Adipose tissue (tissue), 3 donors: ENCODE data around the gene SRGAP2B. TPM values are rescaled to one million over a fixed set of nuclear protein-coding genes. Genes with fewer than 3 reads are reported as not detected.
"Not testable (repeated sequence)": the region's sequence is repeated elsewhere in the genome, so short reads cannot be mapped to it uniquely, and the experiment has no call there.

Experiments
- H3K27ac ChIP-seq: one replicate; pipeline ENCODE4 v1.5.1; 2013; ENCODE audit warnings: low read depth, low read length
- WGBS, 3 donors: extraction: QIAGEN DNeasy Blood & Tissue Kit; methylation state at CpG; one replicate each; pipeline ENCODE4 v1.1.7; 2013; 5-methylcytosine and 5-hydroxymethylcytosine counted together
- polyA plus RNA-seq, 3 donors: library from polyadenylated mRNA; stranded (reverse); fragments of 200-250 nt; gene quantifications; one replicate each; pipeline ENCODE4 v1.2.3, GENCODE V29; 2013
- donor health status: healthy with polysubstance abuse.
- donor health status: Bipolar disorder and iron deficiency.
- donor health status: healthy.

Gene SRGAP2B
- 10 to 100 TPM in 1 of 3 donors, 1 to 10 TPM in 2; 2.9 to 15.5 (median 9.0) TPM for polyA plus RNA-seq

- no CpG with 5 or more reads among the region's 47 CpGs for WGBS, 3 donors
- not testable (repeated sequence) for H3K27ac ChIP-seq
Observed at GRCh38 chr1:145095284-145096057, at the start of gene SRGAP2B, which contains the start of gene FAM72D. TSS of gene SRGAP2B (minus strand) at chr1:145095328. CDS start at chr1:145092901, 2,427 bp downstream. TSS of gene FAM72D (plus strand) at chr1:145095974. CDS start at chr1:145096848, 874 bp downstream.

DNA sequence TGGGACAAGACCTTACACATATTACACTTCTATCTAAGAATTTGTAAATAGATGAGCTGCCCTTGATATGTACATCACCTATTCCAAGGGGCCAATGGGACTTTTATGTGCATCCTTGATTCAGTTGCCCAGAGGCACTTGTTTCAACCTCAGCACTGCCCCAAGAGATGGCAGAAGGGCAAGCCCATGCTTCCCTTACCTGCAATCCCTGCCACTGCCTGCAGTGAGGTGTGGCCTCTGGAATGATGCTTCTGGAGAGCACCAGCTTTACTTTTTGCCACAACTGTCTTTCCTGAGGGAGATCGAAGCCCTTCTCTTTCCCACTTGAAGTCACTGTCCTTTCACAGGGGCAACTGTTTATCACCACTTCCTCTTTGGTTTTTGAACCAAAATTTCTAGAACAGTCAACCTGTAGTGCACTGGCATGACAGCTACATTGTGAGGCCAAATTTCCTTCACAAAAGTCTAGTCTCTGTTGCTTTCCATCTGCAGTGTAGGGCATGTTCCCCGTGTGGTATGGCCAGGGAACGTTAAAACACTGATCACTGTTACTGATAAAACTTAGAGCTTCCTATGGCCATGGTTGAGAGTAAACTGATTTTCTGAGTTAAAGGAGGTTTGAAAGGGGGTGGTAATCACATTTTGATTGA lies 49.3 kb upstream of the SRGAP2B start:
- H3K27ac ChIP-seq, result not testable (repeated sequence)
- 0 to 43% (median 8%) methylated on average over 1 of the region's 3 CpGs for WGBS, 3 donors

DNA sequence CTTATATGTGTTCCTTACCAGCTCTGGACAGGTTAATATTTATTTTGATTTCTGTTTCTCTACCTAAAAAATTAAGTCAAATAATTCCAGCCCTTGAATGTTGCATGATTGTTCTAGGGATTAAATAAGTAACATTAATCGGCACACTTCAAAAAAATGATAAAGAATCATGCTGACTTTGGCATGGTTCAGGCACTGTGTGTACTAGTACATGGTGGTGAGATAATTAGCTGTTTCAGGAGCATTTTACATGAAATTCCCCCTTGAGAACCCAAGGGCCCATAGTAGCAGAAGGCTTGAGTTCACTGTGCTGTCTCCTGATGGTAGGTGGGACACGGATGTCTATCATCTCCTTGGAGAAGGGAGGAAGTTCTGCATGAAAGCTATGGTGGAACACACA lies 45.4 kb upstream of the SRGAP2B start:
- not testable (repeated sequence) for H3K27ac ChIP-seq
- 90% methylated on average over 1 of the region's 2 CpGs; no CpG with 5 or more reads in 2 of the 3 donors for WGBS, 3 donors

- not testable (repeated sequence) for H3K27ac ChIP-seq
- no CpG with 5 or more reads among the region's 1 CpG for WGBS, 3 donors
Observed at GRCh38 chr1:145134476-145134875, 39.3 kb upstream of the SRGAP2B start.

DNA sequence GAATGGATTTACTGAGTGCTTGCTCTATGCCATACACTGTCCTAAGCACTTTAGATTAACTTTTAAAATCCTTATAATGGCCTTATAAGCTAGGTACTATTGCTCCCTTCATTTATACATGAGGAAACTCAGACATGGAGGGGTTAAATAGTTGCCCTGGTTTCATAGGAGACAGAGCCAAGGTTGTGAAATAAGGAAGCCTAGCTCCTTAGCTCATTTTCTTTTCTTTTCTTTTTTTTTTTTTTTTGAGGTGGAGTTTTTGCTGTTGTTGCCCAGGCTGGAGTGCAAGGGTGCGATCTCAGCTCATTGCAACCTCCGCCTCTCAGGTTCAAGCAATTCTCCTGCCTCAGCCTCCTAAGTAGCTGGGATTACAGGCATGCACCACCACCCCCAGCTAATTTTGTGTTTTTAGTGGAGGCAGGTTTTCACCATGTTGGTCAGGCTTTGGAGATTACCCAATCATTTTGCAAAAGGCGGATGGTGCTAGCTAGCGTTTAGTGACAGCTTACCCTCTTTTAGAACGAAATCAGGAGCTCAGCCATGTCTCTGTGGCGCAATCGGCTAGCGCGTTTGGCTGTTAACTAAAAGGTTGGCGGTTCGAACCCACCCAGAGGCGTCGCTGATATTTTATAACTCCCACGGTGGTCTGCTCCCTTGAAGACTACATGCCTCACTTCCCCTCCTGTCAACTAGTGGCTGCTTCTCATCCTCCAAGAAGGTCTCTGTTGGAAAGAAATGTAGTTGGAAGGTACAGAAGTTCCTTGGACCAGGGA lies 33.8 kb upstream of the SRGAP2B start:
- 27 to 71% (median 34%) methylated on average over 12 to 13 of the region's 14 CpGs for WGBS, 3 donors
- H3K27ac ChIP-seq, result not testable (repeated sequence)

DNA sequence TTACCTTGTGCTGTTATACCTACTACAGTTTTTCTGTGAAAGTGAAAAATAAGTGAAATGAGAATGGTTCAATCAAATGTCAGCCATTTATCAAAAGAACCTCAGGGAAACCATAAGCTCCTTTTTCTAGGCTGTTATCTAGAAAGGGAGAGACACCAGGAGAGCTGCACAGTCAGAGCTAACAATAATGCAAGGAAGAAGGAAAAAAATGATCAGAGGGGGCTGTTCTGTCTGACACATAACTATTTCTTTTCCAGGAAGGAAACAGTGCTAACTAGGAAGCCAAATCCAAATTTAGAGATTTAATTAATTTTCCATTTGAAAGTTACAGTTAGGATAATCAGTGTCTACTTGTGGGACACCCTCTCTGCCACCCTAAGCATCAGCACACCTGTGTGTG lies 32.0 kb upstream of the SRGAP2B start:
- not testable (repeated sequence) for H3K27ac ChIP-seq

- H3K27ac ChIP-seq, result not testable (repeated sequence)
- WGBS, 3 donors, result no CpG with 5 or more reads among the region's 1 CpG
Observed at GRCh38 chr1:145125112-145125511, 30.0 kb upstream of the SRGAP2B start.

GRCh38 chr1:145123992-145124641 lies 29.0 kb upstream of the SRGAP2B start:
- whole genome bisulfite sequencing, 3 donors, result no CpG with 5 or more reads among the region's 7 CpGs
- not testable (repeated sequence) for H3K27ac ChIP-seq

- no CpG with 5 or more reads among the region's 1 CpG for WGBS, 3 donors
- H3K27ac ChIP-seq, result not testable (repeated sequence)
Observed at GRCh38 chr1:145123062-145123395, 27.9 kb upstream of the SRGAP2B start.

DNA sequence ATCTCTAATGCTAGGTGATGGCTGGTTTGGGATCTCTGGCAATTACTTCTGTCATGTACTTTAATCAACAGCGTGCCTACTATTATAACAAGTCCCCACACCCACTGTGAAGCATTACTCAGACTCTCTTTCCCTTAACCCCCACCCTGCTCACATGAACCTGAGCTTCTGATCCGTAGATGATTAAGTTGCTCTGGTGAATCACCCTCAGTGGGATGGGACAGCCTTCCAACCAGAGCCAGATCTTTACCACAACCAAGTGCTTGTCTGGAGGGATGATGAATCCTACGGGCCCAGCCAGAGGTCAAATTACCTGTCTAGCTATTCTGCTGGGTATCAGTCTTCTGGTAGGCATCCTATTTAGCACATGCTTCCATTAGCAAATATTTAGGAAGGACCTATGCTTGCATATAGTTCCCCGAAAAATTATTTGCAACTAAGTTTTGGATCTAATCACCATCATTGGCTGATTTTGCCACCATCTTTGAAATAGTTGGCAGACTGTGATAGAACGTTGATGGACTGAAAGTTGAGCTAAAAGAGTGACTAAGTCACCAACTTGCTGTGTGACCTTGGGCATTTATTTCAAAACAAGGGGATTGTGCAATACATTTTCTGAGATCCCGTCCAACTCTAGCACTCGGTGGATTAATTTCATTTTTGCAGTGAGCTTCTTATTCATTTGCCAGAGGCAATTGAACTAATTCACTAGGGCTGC lies 27.4 kb upstream of the SRGAP2B start:
- whole genome bisulfite sequencing, 3 donors, result no CpG with 5 or more reads among the region's 7 CpGs
- H3K27ac ChIP-seq, result not testable (repeated sequence)

GRCh38 chr1:145119842-145120241 lies 24.7 kb upstream of the SRGAP2B start:
- no CpG with 5 or more reads among the region's 3 CpGs for WGBS, 3 donors
- H3K27ac ChIP-seq, result not testable (repeated sequence)

DNA sequence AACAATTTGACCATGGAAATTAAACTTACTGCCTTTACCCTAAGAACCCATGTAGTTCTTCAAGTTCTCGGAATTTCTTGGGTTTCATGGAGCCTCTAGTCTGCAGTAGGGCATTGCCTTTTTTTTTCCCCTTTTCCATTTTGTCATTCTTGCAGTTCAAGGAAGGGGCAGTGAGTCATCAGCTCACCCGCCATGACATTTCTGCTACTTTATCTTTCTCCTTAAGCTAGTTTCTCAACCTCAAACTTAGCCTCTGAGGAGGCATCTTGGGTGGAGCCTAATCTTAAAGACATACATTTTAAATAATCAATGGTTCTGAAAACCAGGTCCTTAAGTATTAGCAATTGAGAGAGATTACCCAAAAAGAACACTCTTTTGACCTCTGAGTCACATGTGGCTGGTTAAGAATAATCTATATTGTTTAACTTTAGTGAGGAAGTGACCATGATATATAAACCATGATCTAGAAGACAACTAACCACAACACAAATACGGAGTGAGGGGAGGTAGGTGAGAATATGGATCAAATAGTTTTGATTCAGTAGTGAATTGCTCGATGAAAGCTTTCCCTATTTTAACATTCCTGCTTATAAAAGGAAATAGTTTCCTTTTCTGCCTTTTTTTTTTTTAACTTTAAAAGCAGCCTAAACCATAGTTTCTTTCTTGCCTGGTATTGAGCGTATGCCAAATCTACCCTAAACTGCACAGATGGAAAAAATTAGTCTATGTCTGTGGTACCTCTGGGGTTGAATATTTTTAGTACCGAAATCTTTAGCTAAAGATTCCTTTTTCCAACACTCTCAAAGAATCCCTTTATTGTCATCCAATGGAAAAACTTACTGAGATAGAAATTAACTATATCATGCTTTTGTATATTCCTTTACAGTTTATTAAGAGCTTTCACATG lies 20.7 kb upstream of the SRGAP2B start:
- not testable (repeated sequence) for H3K27ac ChIP-seq
- no CpG with 5 or more reads among the region's 6 CpGs for WGBS, 3 donors

DNA sequence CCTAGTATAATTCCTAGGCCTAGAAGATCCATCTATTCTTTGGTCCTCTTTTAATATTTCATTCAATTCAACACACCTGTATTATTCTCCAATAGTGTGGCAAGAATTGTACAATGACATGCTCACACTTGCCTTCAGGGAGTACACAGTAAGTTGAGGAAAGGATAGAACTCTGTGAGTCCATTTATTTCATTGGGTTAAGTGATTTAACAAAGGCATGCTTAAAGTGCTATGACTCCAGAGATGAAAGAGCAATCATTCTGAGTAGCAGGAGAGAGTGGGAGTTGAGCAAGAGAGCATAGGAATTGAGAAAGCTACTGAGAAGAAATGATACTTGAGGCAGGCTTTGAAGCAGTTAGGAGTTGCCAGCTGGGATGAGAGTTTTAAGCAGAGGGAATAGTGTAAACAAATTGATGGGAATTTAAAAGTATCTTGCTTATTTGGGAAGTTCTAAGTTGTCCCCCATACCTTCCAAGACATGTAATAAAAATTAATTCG lies 19.5 kb upstream of the SRGAP2B start:
- H3K27ac ChIP-seq, result not testable (repeated sequence)
- no CpG with 5 or more reads among the region's 1 CpG for WGBS, 3 donors

- H3K27ac ChIP-seq, result not testable (repeated sequence)
- no CpG with 5 or more reads among the region's 3 CpGs for WGBS, 3 donors
Observed at GRCh38 chr1:145112703-145113102, 17.6 kb upstream of the SRGAP2B start.

GRCh38 chr1:145111674-145112073 lies 16.5 kb upstream of the SRGAP2B start:
- no CpG with 5 or more reads among the region's 3 CpGs for WGBS, 3 donors
- not testable (repeated sequence) for H3K27ac ChIP-seq

DNA sequence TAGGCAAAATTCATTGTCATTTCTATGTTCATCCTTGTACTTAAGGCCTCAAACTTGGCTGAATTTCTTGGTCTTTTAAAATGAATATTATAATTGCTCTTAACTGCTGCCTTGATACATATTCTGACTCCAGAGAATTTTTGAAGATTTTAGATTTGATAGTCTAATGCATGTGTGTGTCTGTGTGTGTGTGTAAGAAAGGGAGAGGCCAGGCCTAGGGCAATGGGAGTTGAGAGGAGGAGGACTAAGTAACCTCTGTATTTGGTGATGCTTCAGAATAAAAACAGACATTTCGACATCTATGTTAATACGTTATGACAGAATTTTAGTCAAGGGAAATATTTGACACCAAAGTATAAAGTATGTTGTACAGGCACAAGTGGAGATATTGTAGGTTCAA lies 8.2 kb upstream of the SRGAP2B start:
- H3K27ac ChIP-seq, result not testable (repeated sequence)
- WGBS, 3 donors, result no CpG with 5 or more reads among the region's 2 CpGs

DNA sequence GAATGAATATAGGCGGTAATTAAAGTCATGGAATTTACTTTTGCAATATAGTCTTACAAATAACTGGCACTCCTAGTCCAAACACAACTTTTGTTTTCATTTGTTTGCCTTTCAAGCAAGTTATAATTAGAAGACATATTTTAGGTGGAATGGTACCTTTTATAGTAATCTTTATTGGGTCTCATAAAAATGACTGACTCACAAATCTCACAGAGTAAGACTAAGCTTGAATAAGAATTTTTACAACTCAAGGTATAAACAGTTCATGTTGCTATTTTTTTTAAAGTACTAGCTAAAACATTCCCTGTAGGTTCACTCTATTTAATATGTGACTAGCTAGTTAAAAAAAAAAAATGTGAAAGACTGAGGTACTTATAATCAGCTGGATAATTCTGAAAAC lies 6.6 kb upstream of the SRGAP2B start:
- WGBS, 3 donors, result 100% methylated on average over 1 of the region's 1 CpG

More for the DNA sequence above, 6.6 kb upstream of the SRGAP2B start:
- not testable (repeated sequence) for H3K27ac ChIP-seq
